Activated CD4-positive, CD25-positive, alpha-beta regulatory T cell treated with anti-CD3 and anti-CD28 coated beads, Interleukin-2, amount 50 U/mL, for 16 hours (primary cell): ENCODE data around the gene ARHGEF2.
"Not testable (repeated sequence)": the region's sequence is repeated elsewhere in the genome, so short reads cannot be mapped to it uniquely, and the experiment has no call there.

Experiments
- DNase-seq: peaks from one replicate; pipeline ENCODE4 v3.0.0-alpha.2; 2020; ENCODE audit warnings: low read depth, low spot score

ARHGEF2 gene

GRCh38 chr1:155990005-155990739, 11.8 kb upstream of the ARHGEF2 start:
- no peak for DNase-seq

GRCh38 chr1:155989242-155990004, 11.1 kb upstream of the ARHGEF2 start:
- peak; percentile 51 for DNase-seq

GRCh38 chr1:155984903-155985645, 6.7 kb upstream of the ARHGEF2 start:
- not testable (repeated sequence) for DNase-seq

- DNase-seq = no peak
Measured at GRCh38 chr1:155984341-155984740, 6.0 kb upstream of the ARHGEF2 start.

GRCh38 chr1:155983191-155984024, 5.1 kb upstream of the ARHGEF2 start:
- DNase-seq = no peak

- DNase-seq = no peak
Measured at GRCh38 chr1:155982106-155982505, 3.8 kb upstream of the ARHGEF2 start.

- no peak for DNase-seq
Measured at GRCh38 chr1:155981266-155982088, 3.1 kb upstream of the ARHGEF2 start.

GRCh38 chr1:155979597-155980343, 1.4 kb upstream of the ARHGEF2 start:
- no peak for DNase-seq

- DNase-seq = no peak
Measured at GRCh38 chr1:155978973-155979429, 654 bp upstream of the ARHGEF2 start.

GRCh38 chr1:155977690-155978324, 540 bp downstream of the ARHGEF2 start:
- DNase-seq = no peak

- no peak for DNase-seq
Measured at GRCh38 chr1:155976913-155977689, 1.2 kb downstream of the ARHGEF2 start.

GRCh38 chr1:155976062-155976912, 2.1 kb downstream of the ARHGEF2 start:
- no peak for DNase-seq

- DNase-seq = no peak
Measured at GRCh38 chr1:155975375-155976061, 2.8 kb downstream of the ARHGEF2 start.

- DNase-seq = no peak
Measured at GRCh38 chr1:155974208-155975115, 3.9 kb downstream of the ARHGEF2 start.

GRCh38 chr1:155973723-155974122, 4.6 kb downstream of the ARHGEF2 start:
- DNase-seq = no peak
